Endothelial cell of umbilical vein (primary cell): ENCODE measurements around the gene CARD14. TPM values are rescaled to one million over a fixed set of nuclear protein-coding genes. Genes with fewer than 3 reads are reported as not detected.

Source experiments
- BruUV-seq: library from RNA; stranded (reverse); fragments of 400-500 nt; replicated peaks from 2 replicates; lab custom pipeline; 2021; lab: Mats Ljungman, UMichigan
- CTCF ChIA-PET: fragments of 300-600, 350-600 bp; sonication (Branson Sonifier 250); formaldehyde crosslinking; loops from one replicate; lab custom pipeline; 2021; ENCODE audit warnings: antibody characterized with exemption, inconsistent platforms; lab: Charles Lee
- POLR2A ChIA-PET: fragments of 300-600, 350-600 bp; sonication (Branson Sonifier 250); formaldehyde crosslinking; loops from one replicate; lab custom pipeline; 2021; ENCODE audit warnings: antibody characterized with exemption, inconsistent platforms; lab: Charles Lee
- DNase-seq: peaks from one replicate; pipeline ENCODE4 v3.0.0-alpha.2; 2011; ENCODE audit warnings: low read depth, low spot score
- FAIRE-seq: peaks from 2 replicates; lab custom pipeline; 2011; peaks lifted over from hg19 to GRCh38; lab: Jason Lieb, UNC
- H2AFZ ChIP-seq: 2 replicates; pipeline ENCODE4 v1.6.0; 2012; ENCODE audit warnings: low read depth, low read length, control low read depth, inconsistent platforms
- H3K27ac ChIP-seq: 2 replicates; pipeline ENCODE4 v1.5.1; 2011; ENCODE audit warnings: low read depth, mild to moderate bottlenecking, control low read depth, low read length, moderate library complexity; ENCODE audit not compliant: insufficient read depth
- H3K27me3 ChIP-seq, 2 experiments: 2 replicates each; pipeline versions ENCODE4 v1.6.0 to v1.6.1; 2011; ENCODE audit warnings: low read length in 2 of 2, mixed read lengths in 1 of 2; ENCODE audit not compliant: control insufficient read depth in 2 of 2, insufficient read depth in 2 of 2
- H3K36me3 ChIP-seq, 2 experiments: 2 replicates in 1 of 2; 3 replicates in 1 of 2; pipeline ENCODE4 v1.5.1; 2011; ENCODE audit warnings: low read length in 2 of 2, mild to moderate bottlenecking in 1 of 2, moderate library complexity in 1 of 2; ENCODE audit not compliant: control insufficient read depth in 2 of 2, insufficient read depth in 2 of 2; ENCODE audit errors: extremely low read depth in 1 of 2
- H3K4me1 ChIP-seq: 3 replicates; pipeline ENCODE4 v1.5.1; 2011; ENCODE audit warnings: mild to moderate bottlenecking, low read length; ENCODE audit not compliant: control insufficient read depth, insufficient read depth; ENCODE audit errors: extremely low read depth
- H3K4me2 ChIP-seq: 2 replicates; pipeline ENCODE4 v1.6.1; 2011; ENCODE audit warnings: low read length, control low read depth, mixed read lengths; ENCODE audit not compliant: insufficient read depth
- H3K4me3 ChIP-seq, 3 experiments: fragments of 200-600 bp in 1 of 3; sonication (generic), shearing (Covaris generic) in 1 of 3; replicated peaks in 1 of 3; 2 replicates each; pipeline ENCODE4 v1.5.1; 2011 to 2016; ENCODE audit warnings: control low read depth in 3 of 3, low read length in 3 of 3, mild to moderate bottlenecking in 2 of 3, inconsistent platforms in 1 of 3, low read depth in 1 of 3, moderate library complexity in 1 of 3; ENCODE audit not compliant: insufficient read depth in 1 of 3
- H3K79me2 ChIP-seq: 2 replicates; pipeline ENCODE4 v1.6.0; 2012; ENCODE audit warnings: low read length, inconsistent platforms; ENCODE audit not compliant: control insufficient read depth, insufficient read depth
- H3K9ac ChIP-seq: replicated peaks from 2 replicates; pipeline ENCODE3; 2011; ENCODE audit warnings: low read length, control low read depth; ENCODE audit not compliant: insufficient read depth; ENCODE audit errors: extremely low read depth
- H3K9me1 ChIP-seq: replicated peaks from 3 replicates; pipeline ENCODE4 v1.6.0; 2011; ENCODE audit warnings: mild to moderate bottlenecking, low read length; ENCODE audit not compliant: control insufficient read depth, insufficient read depth; ENCODE audit errors: extremely low read depth
- H3K9me3 ChIP-seq: replicated peaks from 2 replicates; pipeline ENCODE4 v1.5.1; 2012; ENCODE audit warnings: low read length, inconsistent platforms; ENCODE audit not compliant: control insufficient read depth, insufficient read depth
- H4K20me1 ChIP-seq: replicated peaks from 2 replicates; pipeline ENCODE3; 2011; ENCODE audit warnings: mild to moderate bottlenecking, low read length; ENCODE audit not compliant: control insufficient read depth, insufficient read depth; ENCODE audit errors: extremely low read depth
- EZH2 ChIP-seq: IDR thresholded peaks from 2 replicates; pipeline ENCODE4 v1.6.1; 2012; ENCODE audit warnings: borderline replicate concordance, low read depth, mild to moderate bottlenecking, moderate library complexity, low read length, inconsistent platforms; ENCODE audit not compliant: severe bottlenecking
- GATA2 ChIP-seq: IDR thresholded peaks from 2 replicates; pipeline ENCODE4 v1.7.0; 2011; ENCODE audit warnings: low read depth, mild to moderate bottlenecking, moderate library complexity, mixed read lengths, low read length; ENCODE audit not compliant: insufficient read length, insufficient read depth
- JUN ChIP-seq: IDR thresholded peaks from 2 replicates; pipeline ENCODE4 v1.6.1; 2011; ENCODE audit warnings: borderline replicate concordance, low read depth; ENCODE audit not compliant: insufficient read length, insufficient read depth
- MYC ChIP-seq: IDR thresholded peaks from one replicate; pipeline ENCODE4 v1.6.1; 2011; ENCODE audit warnings: mild to moderate bottlenecking, low read depth, low read length
- POLR2A ChIP-seq: IDR thresholded peaks from 2 replicates; pipeline ENCODE4 v1.6.1; 2012; ENCODE audit warnings: low read depth, mild to moderate bottlenecking, control low read depth, low read length
- POLR2AphosphoS5 ChIP-seq: IDR thresholded peaks from 2 replicates; pipeline ENCODE4 v1.6.1; 2012; ENCODE audit warnings: low read depth, mild to moderate bottlenecking, control low read depth, low read length, moderate library complexity; ENCODE audit not compliant: insufficient read depth
- dilution Hi-C: fragments of 300-500 bp; cut with MboI; formaldehyde crosslinking; loops from one replicate; pipeline ENCODE4 v1.15.0; 2019; ENCODE audit warnings: low sequenced_read_pairs; ENCODE audit not compliant: extremely low pct_ligation_motif_present
- intact Hi-C: fragments of 100-400 bp; cut with micrococcal nuclease; formaldehyde crosslinking; loops from one replicate; pipeline ENCODE4 v1.10.0; 2022
- polyA plus RNA-seq, 4 experiments: library from polyadenylated mRNA; depleted of rRNA in 3 of 4; stranded (reverse) in 3 of 4; unstranded in 1 of 4; fragments of >200 nt; gene quantifications; 2 replicates each; pipeline versions ENCODE4 v1.2.1 to v1.2.3, GENCODE V29; 2011 to 2012; ENCODE audit warnings: missing spikeins in 1 of 4
- total RNA-seq: library from RNA; stranded (reverse); gene quantifications from 2 replicates; pipeline ENCODE4 v1.2.3, GENCODE V29; 2021
- TF ChIP-seq, protein P1 (sequence below): IDR thresholded peaks from 2 replicates; pipeline ENCODE4 v1.6.1; 2011; ENCODE audit not compliant: insufficient read depth, insufficient read length

Gene CARD14
- total and polyA plus RNA-seq, 2 donors (not counting 3 experiments of a cell fraction or from before 2014, with no cell fraction given) = not detected

GRCh38 chr17:80229011-80229410 is 59.2 kb downstream of the CARD14 start:
- DNase-seq (no peak), FAIRE-seq (no peak)
- dilution Hi-C loops = no loop called here
- TF ChIP-seq GATA2 (no peak), MYC (no peak)
- no peaks in the 10 kb centered on the region for H4K20me1 ChIP-seq
- no peaks in the 10 kb centered on the region for H3K4me1 ChIP-seq
- peaks cover 0 to 4% of the 10 kb centered on the region in 2 experiments for H3K36me3 ChIP-seq
- ChIA-PET POLR2A (interaction anchor here (1.4 kb wide), 1 partner anchor 9 kb away, joined by 4 read pairs; the partner anchor contains the start of genes SGSH and SLC26A11), CTCF (interaction anchor here (1.1 to 1.4 kb wide), 2 partner anchors 9 to 33 kb away, joined by 3 read pairs; partner anchors contain the start of gene SGSH)
- intact Hi-C loops = no loop called here
- H3K4me3 ChIP-seq = no peak overlapping the region
- peaks cover 2% of the 10 kb centered on the region for H3K9me3 ChIP-seq
- no peaks in the 10 kb centered on the region for H3K27me3 ChIP-seq
- H3K27ac ChIP-seq = no peak overlapping the region
- no peaks in the 10 kb centered on the region for H3K79me2 ChIP-seq
- no peak overlapping the region for H3K9ac ChIP-seq
- H3K9me1 ChIP-seq = no peaks in the 10 kb centered on the region
- H2AFZ ChIP-seq = no peak overlapping the region
- no TSS peak for BruUV-seq
- no peak overlapping the region for H3K4me2 ChIP-seq

- TF ChIP-seq, protein P1, sequence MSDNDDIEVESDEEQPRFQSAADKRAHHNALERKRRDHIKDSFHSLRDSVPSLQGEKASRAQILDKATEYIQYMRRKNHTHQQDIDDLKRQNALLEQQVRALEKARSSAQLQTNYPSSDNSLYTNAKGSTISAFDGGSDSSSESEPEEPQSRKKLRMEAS = no peak
- TF ChIP-seq JUN (no peak), POLR2AphosphoS5 (no peak), POLR2A (no peak), MYC (no peak), EZH2 (no peak)
- no TSS peak for BruUV-seq
- Histone ChIP-seq H4K20me1 (no peaks in the 10 kb centered on the region), H3K9me1 (no peaks in the 10 kb centered on the region), H2AFZ (no peak overlapping the region), H3K9me3 (peaks cover 2% of the 10 kb centered on the region), H3K4me2 (no peak overlapping the region), H3K36me3 (peaks cover 0 to 10% of the 10 kb centered on the region in 2 experiments), H3K4me1 (no peaks in the 10 kb centered on the region), H3K27me3 (no peaks in the 10 kb centered on the region), H3K27ac (no peak overlapping the region), H3K9ac (no peak overlapping the region), H3K79me2 (no peaks in the 10 kb centered on the region), H3K4me3 (no peak overlapping the region)
- DNase-seq = no peak
- ChIA-PET CTCF (interaction anchor here (0.6 to 2.0 kb wide), 2 partner anchors 23 to 37 kb away, joined by 3 to 6 read pairs; no protein-coding TSS in a partner anchor), POLR2A (no interaction called here)
- dilution Hi-C loops = no loop called here
- FAIRE-seq = no peak
- intact Hi-C loops = no loop called here
Measured at GRCh38 chr17:80232438-80232837, 62.6 kb downstream of the CARD14 start.
